SU-DHL-6 (cell line): Measurements from ENCODE around the gene ZNF587.
"Not testable (repeated sequence)": the region's sequence is repeated elsewhere in the genome, so short reads cannot be mapped to it uniquely, and the experiment has no call there.

Source experiments
- H2AFZ ChIP-seq: fragments of 200-600 bp; sonication (generic); 2 replicates; pipeline ENCODE4 v1.6.1; 2014; ENCODE audit warnings: low read depth, mild to moderate bottlenecking, moderate library complexity, mixed read lengths, antibody characterized with exemption, low read length; ENCODE audit not compliant: severe bottlenecking
- H3F3A ChIP-seq: fragments of 200-600 bp; shearing (Covaris generic); 2 replicates; pipeline ENCODE4 v1.6.0; 2016; ENCODE audit warnings: antibody characterized with exemption, mild to moderate bottlenecking; ENCODE audit not compliant: insufficient read depth
- H3K27ac ChIP-seq: fragments of 200-600 bp; sonication (generic); 2 replicates; pipeline ENCODE4 v1.5.1; 2016; ENCODE audit warnings: low read depth, mild to moderate bottlenecking, low read length, moderate library complexity, mixed read lengths
- H3K27me3 ChIP-seq: fragments of 200-600 bp; sonication (generic), shearing (Covaris generic); 2 replicates; pipeline ENCODE4 v1.6.0; 2014; ENCODE audit warnings: mild to moderate bottlenecking, low read length
- H3K36me3 ChIP-seq: fragments of 200-600 bp; sonication (generic); 2 replicates; pipeline ENCODE4 v1.6.1; 2014; ENCODE audit warnings: mild to moderate bottlenecking, low read length, mixed read lengths
- H3K4me2 ChIP-seq: fragments of 300-600, 200-600 bp; shearing (Covaris generic), sonication (generic); 2 replicates; pipeline ENCODE4 v1.6.0; 2014; ENCODE audit warnings: low read length, low read depth, mild to moderate bottlenecking; ENCODE audit not compliant: poor library complexity, severe bottlenecking
- H3K4me3 ChIP-seq: fragments of 200-600 bp; sonication (generic); 2 replicates; pipeline ENCODE4 v1.5.1; 2014; ENCODE audit warnings: antibody characterized with exemption, low read length, mild to moderate bottlenecking, mixed read lengths; ENCODE audit not compliant: insufficient read depth, poor library complexity, severe bottlenecking
- H3K79me2 ChIP-seq: fragments of 200-600 bp; sonication (generic); 2 replicates; pipeline ENCODE4 v1.6.1; 2014; ENCODE audit warnings: mild to moderate bottlenecking, low read length, moderate library complexity; ENCODE audit not compliant: insufficient read depth
- H3K9ac ChIP-seq: fragments of 200-600 bp; sonication (generic); 2 replicates; pipeline ENCODE4 v1.7.0; 2014; ENCODE audit warnings: mild to moderate bottlenecking, low read length
- H3K9me2 ChIP-seq: fragments of 200-600 bp; sonication (generic); replicated peaks from 2 replicates; pipeline ENCODE4 v1.6.1; 2014; ENCODE audit warnings: low read length; ENCODE audit not compliant: insufficient read depth
- H3K9me3 ChIP-seq: fragments of 200-600 bp; sonication (generic); 2 replicates; pipeline ENCODE4 v1.6.1; 2014; ENCODE audit warnings: low read length, mixed read lengths; ENCODE audit not compliant: insufficient read depth
- H4K20me1 ChIP-seq: fragments of 200-600 bp; sonication (generic); 2 replicates; pipeline ENCODE4 v1.6.1; 2014; ENCODE audit warnings: low read depth, mild to moderate bottlenecking, antibody characterized with exemption, low read length, moderate library complexity, mixed read lengths
- EZH2phosphoT487 ChIP-seq: fragments of 200-600 bp; sonication (generic), shearing (Covaris generic); conservative IDR thresholded peaks from 2 replicates; pipeline ENCODE4 v1.6.1; 2018; ENCODE audit warnings: mild to moderate bottlenecking, antibody characterized with exemption, low read length, moderate library complexity, mixed read lengths
- TF ChIP-seq, protein P1 (sequence below): fragments of 200-600 bp; sonication (generic); IDR thresholded peaks from one replicate; pipeline ENCODE4 v1.5.1; 2017; ENCODE audit warnings: antibody characterized with exemption, mild to moderate bottlenecking, low read length, moderate library complexity; ENCODE audit not compliant: insufficient read depth, poor library complexity, severe bottlenecking

ZNF587 gene

DNA sequence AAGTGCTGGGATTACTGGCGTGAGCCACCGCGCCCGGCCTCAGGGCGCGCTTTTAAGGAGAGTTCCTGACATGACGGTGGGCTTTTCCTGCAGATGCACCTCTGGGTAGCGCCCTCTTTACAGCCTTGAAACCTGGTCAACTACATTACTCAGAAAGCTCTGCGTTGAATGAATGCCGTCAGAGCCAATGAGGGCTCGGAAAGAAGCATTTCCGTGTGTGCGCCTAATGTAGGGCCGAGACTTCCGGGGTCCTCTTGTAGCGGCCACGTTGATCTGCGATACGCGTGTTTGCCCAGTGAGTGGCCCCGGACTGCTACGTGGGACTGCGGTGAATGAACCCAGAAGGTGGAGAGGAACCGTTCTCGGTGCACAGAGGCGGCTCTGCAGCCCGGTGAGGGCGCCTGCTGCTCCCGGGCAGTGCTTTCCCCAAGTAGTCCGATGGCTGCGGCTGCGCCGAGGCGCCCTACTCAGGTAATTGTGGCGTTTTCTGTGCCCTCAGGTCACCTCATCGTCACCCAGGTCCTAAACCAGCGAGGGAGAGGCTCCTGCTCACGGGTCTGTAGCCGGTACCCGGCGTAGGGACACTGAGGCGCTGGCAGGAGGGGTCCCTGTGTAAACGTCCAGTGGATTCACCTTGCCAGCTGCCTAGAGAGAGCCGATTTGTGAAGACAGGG lies 30.0 kb upstream of the ZNF587 start:
- H3K9ac ChIP-seq: peak overlapping the region; percentile 94
- H3K79me2 ChIP-seq: peaks cover 53% of the 10 kb centered on the region
- H2AFZ ChIP-seq: peak overlapping the region; percentile 68

DNA sequence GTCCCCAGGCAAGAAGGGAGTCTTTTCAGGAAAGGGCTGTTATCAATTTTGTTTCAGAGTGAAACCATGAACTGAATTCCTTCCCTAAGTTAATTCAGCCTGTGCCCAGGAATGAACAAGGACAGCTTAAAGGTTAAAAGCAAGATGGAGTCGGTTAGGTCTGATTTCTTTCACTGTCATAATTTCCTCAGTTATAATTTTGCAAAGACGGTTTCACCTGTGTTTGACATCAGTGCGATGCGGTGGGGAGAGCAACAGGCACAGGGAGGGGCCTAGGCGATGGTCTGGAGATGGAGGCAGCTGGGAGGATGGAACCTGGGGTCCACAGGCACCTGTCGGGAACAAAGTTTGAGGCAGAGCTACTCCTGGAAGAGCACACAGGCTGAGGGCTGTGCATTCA lies 29.1 kb upstream of the ZNF587 start:
- Histone ChIP-seq H3F3A (no peaks in the 10 kb centered on the region), H3K9ac (peak overlapping the region; percentile 94), H3K4me2 (peak overlapping the region; percentile 71), H2AFZ (no peak overlapping the region), H3K27ac (0 out of 2 replicates have a peak overlapping the region, but pooled peaks have one; percentile 47), H3K79me2 (peaks cover 63% of the 10 kb centered on the region), H3K9me3 (no peaks in the 10 kb centered on the region), H3K9me2 (no peaks in the 10 kb centered on the region), H4K20me1 (no peaks in the 10 kb centered on the region), H3K27me3 (no peaks in the 10 kb centered on the region), H3K36me3 (no peaks in the 10 kb centered on the region), H3K4me3 (peak overlapping the region; percentile 93)
- TF ChIP-seq EZH2phosphoT487: no peak
- TF ChIP-seq, protein P1, sequence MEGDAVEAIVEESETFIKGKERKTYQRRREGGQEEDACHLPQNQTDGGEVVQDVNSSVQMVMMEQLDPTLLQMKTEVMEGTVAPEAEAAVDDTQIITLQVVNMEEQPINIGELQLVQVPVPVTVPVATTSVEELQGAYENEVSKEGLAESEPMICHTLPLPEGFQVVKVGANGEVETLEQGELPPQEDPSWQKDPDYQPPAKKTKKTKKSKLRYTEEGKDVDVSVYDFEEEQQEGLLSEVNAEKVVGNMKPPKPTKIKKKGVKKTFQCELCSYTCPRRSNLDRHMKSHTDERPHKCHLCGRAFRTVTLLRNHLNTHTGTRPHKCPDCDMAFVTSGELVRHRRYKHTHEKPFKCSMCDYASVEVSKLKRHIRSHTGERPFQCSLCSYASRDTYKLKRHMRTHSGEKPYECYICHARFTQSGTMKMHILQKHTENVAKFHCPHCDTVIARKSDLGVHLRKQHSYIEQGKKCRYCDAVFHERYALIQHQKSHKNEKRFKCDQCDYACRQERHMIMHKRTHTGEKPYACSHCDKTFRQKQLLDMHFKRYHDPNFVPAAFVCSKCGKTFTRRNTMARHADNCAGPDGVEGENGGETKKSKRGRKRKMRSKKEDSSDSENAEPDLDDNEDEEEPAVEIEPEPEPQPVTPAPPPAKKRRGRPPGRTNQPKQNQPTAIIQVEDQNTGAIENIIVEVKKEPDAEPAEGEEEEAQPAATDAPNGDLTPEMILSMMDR: no peak

More for the DNA sequence above, 30.0 kb upstream of the ZNF587 start:
- Histone ChIP-seq H3K9me3 (no peaks in the 10 kb centered on the region), H3K4me2 (peak overlapping the region; percentile 71), H4K20me1 (no peaks in the 10 kb centered on the region), H3K27ac (peak overlapping the region; percentile 47), H3K4me3 (peak overlapping the region; percentile 93), H3F3A (no peaks in the 10 kb centered on the region), H3K27me3 (no peaks in the 10 kb centered on the region), H3K36me3 (no peaks in the 10 kb centered on the region), H3K9me2 (no peaks in the 10 kb centered on the region)
- TF ChIP-seq, protein P1: no peak
- TF ChIP-seq EZH2phosphoT487: no peak

DNA sequence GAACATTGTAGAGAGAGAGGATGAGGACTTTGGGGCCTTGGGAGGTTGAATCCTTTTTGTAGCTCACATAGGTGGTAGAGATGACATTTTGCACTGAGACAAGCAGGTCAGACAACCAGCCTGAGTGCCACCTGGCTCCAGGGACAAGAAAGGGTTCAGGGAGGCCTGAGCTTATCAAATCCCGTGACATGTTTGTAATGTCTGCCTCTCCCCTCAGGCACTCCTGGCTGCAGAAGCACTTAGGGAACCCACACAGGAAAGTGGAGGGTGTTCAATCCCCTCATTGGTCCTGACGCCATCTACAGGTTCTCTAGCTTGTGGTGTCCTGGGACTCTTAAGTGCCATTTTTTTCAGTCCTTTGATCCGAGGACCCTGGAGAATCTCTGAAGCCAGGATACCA lies 28.6 kb upstream of the ZNF587 start:
- not testable (repeated sequence) for H3K27me3 ChIP-seq, H4K20me1 ChIP-seq, H3K9me2 ChIP-seq, H3K27ac ChIP-seq, H3K9me3 ChIP-seq, H2AFZ ChIP-seq, H3F3A ChIP-seq, H3K36me3 ChIP-seq
- Histone ChIP-seq H3K4me2 (peak overlapping the region; percentile 71), H3K4me3 (peak overlapping the region; percentile 93), H3K79me2 (peaks cover 68% of the 10 kb centered on the region), H3K9ac (peak overlapping the region; percentile 94)

DNA sequence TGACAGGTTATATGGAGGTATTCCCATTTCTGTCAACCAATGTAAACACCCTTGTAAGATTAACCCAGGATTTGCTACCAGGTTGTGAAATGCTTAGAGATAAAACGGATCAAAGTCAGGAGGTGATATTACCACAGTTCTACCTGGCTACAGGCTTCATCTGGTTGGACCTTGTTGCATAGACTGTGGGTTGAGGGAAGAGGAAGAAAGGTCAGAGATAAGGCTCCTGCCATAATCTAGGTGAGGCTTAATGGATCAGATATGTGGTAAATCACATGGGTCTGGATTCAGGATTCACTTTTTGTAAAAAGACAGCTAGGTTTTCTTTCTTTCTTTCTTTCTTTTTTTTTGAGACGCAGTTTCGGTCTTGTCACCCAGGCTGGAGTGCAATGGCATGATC lies 28.2 kb upstream of the ZNF587 start:
- peaks cover 72% of the 10 kb centered on the region for H3K79me2 ChIP-seq
- H3K4me2 ChIP-seq, H4K20me1 ChIP-seq, H3K27me3 ChIP-seq, H2AFZ ChIP-seq, H3K9me3 ChIP-seq, H3K9ac ChIP-seq, H3K4me3 ChIP-seq, H3F3A ChIP-seq, H3K36me3 ChIP-seq, H3K9me2 ChIP-seq, H3K27ac ChIP-seq: not testable (repeated sequence)

DNA sequence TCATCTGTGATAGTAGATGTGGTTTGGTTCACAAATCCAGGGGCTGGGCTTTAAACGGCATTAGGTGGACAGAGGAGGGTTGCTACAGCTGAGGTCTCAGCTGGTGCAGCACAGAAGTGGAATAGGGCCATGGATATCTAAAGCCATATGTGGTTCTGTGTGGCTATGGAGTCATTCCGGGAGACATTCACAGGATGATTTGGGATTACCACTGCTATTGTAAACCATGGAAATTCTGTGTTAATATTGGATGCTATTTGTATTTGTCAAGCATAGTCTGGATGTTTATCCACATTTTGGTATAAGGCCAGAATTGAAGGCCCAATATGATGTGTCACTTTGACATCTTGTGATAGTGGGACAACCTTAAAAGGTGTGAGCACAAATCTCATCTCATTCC lies 26.5 kb upstream of the ZNF587 start:
- not testable (repeated sequence) for H3K36me3 ChIP-seq, H4K20me1 ChIP-seq

DNA sequence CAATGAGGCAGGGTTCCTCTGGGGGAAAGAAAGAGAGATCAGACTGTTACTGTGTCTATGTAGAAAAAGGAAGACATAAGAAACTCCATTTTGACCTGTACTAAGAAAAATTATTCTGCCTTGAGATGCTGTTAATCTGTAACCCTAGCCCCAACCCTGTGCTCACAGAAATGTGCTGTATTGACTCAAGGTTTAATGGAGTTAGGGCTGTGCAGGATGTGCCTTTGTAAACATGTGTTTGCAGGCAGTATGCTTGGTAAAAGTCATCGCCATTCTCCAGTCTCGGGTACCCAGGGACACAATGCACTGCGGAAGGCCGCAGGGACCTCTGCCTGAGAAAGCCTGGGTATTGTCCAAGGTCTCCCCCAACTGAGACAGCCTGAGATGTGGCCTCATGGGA lies 26.1 kb upstream of the ZNF587 start:
- peaks cover 87% of the 10 kb centered on the region for H3K79me2 ChIP-seq
- not testable (repeated sequence) for H3K36me3 ChIP-seq, H3F3A ChIP-seq, H2AFZ ChIP-seq, H3K9me3 ChIP-seq, H3K9me2 ChIP-seq, H3K4me2 ChIP-seq, H3K9ac ChIP-seq, H3K4me3 ChIP-seq, H3K27ac ChIP-seq, H3K27me3 ChIP-seq, H4K20me1 ChIP-seq

More for the DNA sequence above, 26.5 kb upstream of the ZNF587 start:
- not testable (repeated sequence) for H3K4me3 ChIP-seq, H3F3A ChIP-seq, H3K9me2 ChIP-seq, H3K9ac ChIP-seq, H3K27ac ChIP-seq, H3K4me2 ChIP-seq, H3K9me3 ChIP-seq, H3K27me3 ChIP-seq, H2AFZ ChIP-seq
- peaks cover 83% of the 10 kb centered on the region for H3K79me2 ChIP-seq
